Measurements from ENCODE around the gene TBC1D7.

DNA sequence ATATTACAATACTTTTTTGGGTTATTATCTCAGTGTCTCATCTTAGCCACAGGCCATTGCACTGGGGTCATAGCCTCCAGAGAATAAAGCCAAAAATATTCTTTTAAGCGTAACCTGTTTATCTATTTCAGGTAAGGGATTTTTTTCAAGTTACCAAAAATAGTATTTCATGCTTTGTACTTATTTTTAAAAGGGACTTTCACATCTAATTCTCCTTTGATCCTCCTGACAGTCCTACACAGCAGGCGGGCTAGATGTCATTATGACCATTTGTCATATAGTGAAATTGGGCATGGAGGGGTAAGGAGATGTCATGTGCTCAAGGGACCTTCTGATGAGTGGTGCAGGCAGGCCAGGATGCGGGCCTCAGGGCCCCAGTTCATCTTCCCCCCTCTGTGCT lies 68.9 kb downstream of the TBC1D7 start:
- TF ChIP-seq, protein P1, sequence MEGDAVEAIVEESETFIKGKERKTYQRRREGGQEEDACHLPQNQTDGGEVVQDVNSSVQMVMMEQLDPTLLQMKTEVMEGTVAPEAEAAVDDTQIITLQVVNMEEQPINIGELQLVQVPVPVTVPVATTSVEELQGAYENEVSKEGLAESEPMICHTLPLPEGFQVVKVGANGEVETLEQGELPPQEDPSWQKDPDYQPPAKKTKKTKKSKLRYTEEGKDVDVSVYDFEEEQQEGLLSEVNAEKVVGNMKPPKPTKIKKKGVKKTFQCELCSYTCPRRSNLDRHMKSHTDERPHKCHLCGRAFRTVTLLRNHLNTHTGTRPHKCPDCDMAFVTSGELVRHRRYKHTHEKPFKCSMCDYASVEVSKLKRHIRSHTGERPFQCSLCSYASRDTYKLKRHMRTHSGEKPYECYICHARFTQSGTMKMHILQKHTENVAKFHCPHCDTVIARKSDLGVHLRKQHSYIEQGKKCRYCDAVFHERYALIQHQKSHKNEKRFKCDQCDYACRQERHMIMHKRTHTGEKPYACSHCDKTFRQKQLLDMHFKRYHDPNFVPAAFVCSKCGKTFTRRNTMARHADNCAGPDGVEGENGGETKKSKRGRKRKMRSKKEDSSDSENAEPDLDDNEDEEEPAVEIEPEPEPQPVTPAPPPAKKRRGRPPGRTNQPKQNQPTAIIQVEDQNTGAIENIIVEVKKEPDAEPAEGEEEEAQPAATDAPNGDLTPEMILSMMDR (IDR thresholded peaks at IDR 0.05; ENCODE audit: insufficient read depth, low read length, poor library complexity, severe bottlenecking) = no peak
- TF ChIP-seq EZH2phosphoT487 (conservative IDR thresholded peaks at IDR 0.05; ENCODE audit: low read length) = no peak

All from SU-DHL-6 (cell line).